OCI-LY1 (cell line): ENCODE measurements around the gene FEV.

Source experiments
- H2AFZ ChIP-seq: fragments of 200-600 bp; sonication (generic), shearing (Covaris generic); 2 replicates; pipeline ENCODE4 v1.6.0; 2014; ENCODE audit warnings: antibody characterized with exemption, mild to moderate bottlenecking, low read length
- H3F3A ChIP-seq: fragments of 200-600 bp; sonication (generic), shearing (Covaris generic); 2 replicates; pipeline ENCODE4 v1.6.0; 2014; ENCODE audit warnings: mild to moderate bottlenecking, antibody characterized with exemption, low read length, moderate library complexity; ENCODE audit not compliant: insufficient read depth
- H3K27ac ChIP-seq: fragments of 200-600 bp; sonication (generic); 2 replicates; pipeline ENCODE4 v1.5.1; 2014; ENCODE audit warnings: low read length, mixed run types, mild to moderate bottlenecking, low read depth; ENCODE audit not compliant: poor library complexity, severe bottlenecking
- H3K27me3 ChIP-seq: fragments of 200-600 bp; sonication (generic); 2 replicates; pipeline ENCODE4 v1.6.0; 2014; ENCODE audit warnings: antibody characterized with exemption, mild to moderate bottlenecking, low read length, moderate library complexity; ENCODE audit not compliant: insufficient read depth
- H3K36me3 ChIP-seq: fragments of 200-600 bp; sonication (generic); 2 replicates; pipeline ENCODE4 v1.6.1; 2014; ENCODE audit warnings: mild to moderate bottlenecking, antibody characterized with exemption, low read length, moderate library complexity, mixed read lengths; ENCODE audit not compliant: insufficient read depth
- H3K4me1 ChIP-seq: fragments of 200-600 bp; sonication (generic); 2 replicates; pipeline ENCODE4 v1.5.1; 2014; ENCODE audit warnings: mild to moderate bottlenecking, low read length, moderate library complexity; ENCODE audit not compliant: insufficient read depth, severe bottlenecking
- H3K4me2 ChIP-seq: fragments of 200-600 bp; sonication (generic), shearing (Covaris generic); 2 replicates; pipeline ENCODE4 v1.6.1; 2014; ENCODE audit warnings: low read length
- H3K4me3 ChIP-seq: fragments of 200-600 bp; sonication (generic); 2 replicates; pipeline ENCODE4 v1.5.1; 2014; ENCODE audit warnings: low read length, low read depth, mild to moderate bottlenecking, mixed read lengths; ENCODE audit not compliant: poor library complexity, severe bottlenecking
- H3K79me2 ChIP-seq: fragments of 200-600 bp; shearing (Covaris generic); 2 replicates; pipeline ENCODE4 v1.6.1; 2016; ENCODE audit warnings: mixed run types, low read length, mixed read lengths; ENCODE audit not compliant: insufficient read depth
- H3K9ac ChIP-seq: fragments of 200-600 bp; sonication (generic), shearing (Covaris generic); 2 replicates; pipeline ENCODE4 v1.6.1; 2014; ENCODE audit warnings: mild to moderate bottlenecking, low read length, mixed read lengths
- H3K9me2 ChIP-seq: fragments of 200-600 bp; sonication (generic), shearing (Covaris generic); 2 replicates; pipeline ENCODE4 v1.6.1; 2014; ENCODE audit warnings: low read depth, mild to moderate bottlenecking, low read length, mixed read lengths
- H3K9me3 ChIP-seq: fragments of 200-600 bp; shearing (Covaris generic); 2 replicates; pipeline ENCODE4 v1.6.1; 2014; ENCODE audit warnings: low read length, mixed read lengths
- H4K20me1 ChIP-seq: fragments of 200-600 bp; sonication (generic), shearing (Covaris generic); 2 replicates; pipeline ENCODE4 v1.6.0; 2016; ENCODE audit warnings: mild to moderate bottlenecking, low read length; ENCODE audit not compliant: insufficient read depth
- CTCF ChIP-seq: fragments of 200-600 bp; sonication (generic), shearing (Covaris generic); IDR thresholded peaks from 2 replicates; pipeline ENCODE4 v1.5.1; 2017; ENCODE audit warnings: mild to moderate bottlenecking, antibody characterized with exemption, low read length, moderate library complexity, mixed read lengths
- EZH2 ChIP-seq: fragments of 200-600 bp; sonication (generic), shearing (Covaris generic); IDR thresholded peaks from 2 replicates; pipeline ENCODE4 v1.8.0; 2017; ENCODE audit warnings: borderline replicate concordance, mixed run types, mild to moderate bottlenecking, antibody characterized with exemption, low read length, moderate library complexity, mixed read lengths

FEV gene

GRCh38 chr2:219020604-219021365 lies 35.8 kb upstream of the FEV start:
- H3K4me1 ChIP-seq = no peaks in the 10 kb centered on the region
- no peaks in the 10 kb centered on the region for H3K9me3 ChIP-seq
- H3K9me2 ChIP-seq = no peaks in the 10 kb centered on the region
- H3K4me3 ChIP-seq = no peak overlapping the region
- no peaks in the 10 kb centered on the region; the same call in 1 of the 2 replicates for H3K27me3 ChIP-seq
- H3K36me3 ChIP-seq = no peaks in the 10 kb centered on the region
- H3K9ac ChIP-seq = no peak overlapping the region
- H3K27ac ChIP-seq = no peak overlapping the region
- no peaks in the 10 kb centered on the region for H4K20me1 ChIP-seq
- no peak overlapping the region for H3K4me2 ChIP-seq
- TF ChIP-seq CTCF (no peak), EZH2 (no peak)
- no peaks in the 10 kb centered on the region for H3F3A ChIP-seq
- H3K79me2 ChIP-seq = no peaks in the 10 kb centered on the region
- H2AFZ ChIP-seq = no peak overlapping the region

- H3K27ac ChIP-seq = no peak overlapping the region
- H3K27me3 ChIP-seq = no peaks in the 10 kb centered on the region; the same call in 1 of the 2 replicates
- no peaks in the 10 kb centered on the region for H3F3A ChIP-seq
- no peak overlapping the region for H3K9ac ChIP-seq
- H3K9me3 ChIP-seq = no peaks in the 10 kb centered on the region
- H3K9me2 ChIP-seq = no peaks in the 10 kb centered on the region
- no peak for TF ChIP-seq EZH2
- no peak for TF ChIP-seq CTCF
- no peak overlapping the region for H3K4me2 ChIP-seq
- H3K4me3 ChIP-seq = no peak overlapping the region
- H3K79me2 ChIP-seq = no peaks in the 10 kb centered on the region
- H3K36me3 ChIP-seq = no peaks in the 10 kb centered on the region
- H2AFZ ChIP-seq = no peak overlapping the region
- no peaks in the 10 kb centered on the region for H3K4me1 ChIP-seq
- no peaks in the 10 kb centered on the region for H4K20me1 ChIP-seq
These were observed 34.5 kb upstream of the FEV start for GRCh38 chr2:219019436-219019835.

- Histone ChIP-seq H3K27me3 (no peaks in the 10 kb centered on the region; the same call in 1 of the 2 replicates), H3K9ac (no peak overlapping the region), H3K9me3 (no peaks in the 10 kb centered on the region), H3K27ac (no peak overlapping the region), H3F3A (no peaks in the 10 kb centered on the region), H3K4me2 (no peak overlapping the region), H2AFZ (no peak overlapping the region), H3K4me1 (no peaks in the 10 kb centered on the region), H4K20me1 (no peaks in the 10 kb centered on the region), H3K36me3 (no peaks in the 10 kb centered on the region), H3K9me2 (no peaks in the 10 kb centered on the region), H3K79me2 (no peaks in the 10 kb centered on the region), H3K4me3 (no peak overlapping the region)
- TF ChIP-seq EZH2 = no peak
- no peak for TF ChIP-seq CTCF
These were observed 33.7 kb upstream of the FEV start for GRCh38 chr2:219018726-219019125.
